ENCODE results near the gene NOL4L.

Gene NOL4L

DNA sequence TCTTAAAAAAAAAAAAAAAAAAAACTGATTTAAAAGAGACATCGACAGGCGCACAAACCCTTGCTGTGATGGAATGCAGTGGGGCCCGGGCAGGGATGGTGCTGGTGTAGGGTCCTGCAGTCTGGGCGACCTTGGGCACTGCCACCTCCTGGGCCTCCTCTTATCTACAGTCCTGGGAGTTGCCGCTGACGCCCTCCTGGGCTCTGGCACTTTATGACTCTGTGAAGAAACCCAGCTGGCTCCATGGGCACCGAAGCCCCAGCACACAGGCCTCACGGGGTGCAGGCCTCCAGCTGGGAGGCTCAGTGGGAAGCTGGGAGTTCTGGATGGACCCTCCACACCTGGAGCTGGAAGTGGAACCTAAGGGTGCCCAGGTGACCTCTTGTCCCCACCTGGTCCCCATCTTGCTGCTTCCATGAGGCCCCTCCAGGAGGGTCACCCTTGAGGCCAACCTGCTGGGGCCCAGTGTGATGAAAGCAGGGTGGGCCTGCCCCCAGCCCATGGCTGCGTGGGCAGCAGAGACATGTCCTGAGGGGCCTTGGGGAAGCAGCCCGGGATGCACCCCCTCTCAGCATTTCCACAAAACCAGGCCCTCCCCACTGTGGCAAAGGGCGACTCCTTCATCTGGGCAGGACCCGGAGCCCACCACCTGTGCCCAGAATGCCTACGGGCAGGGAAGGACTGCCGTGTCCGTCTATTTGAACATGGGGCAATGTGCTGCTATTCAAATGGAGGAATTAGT lies 122.1 kb downstream of the NOL4L start:
- H3K27ac ChIP-seq (ENCODE audit: low read depth, low read length): no peak overlapping the region
- H3K4me1 ChIP-seq (ENCODE audit: control insufficient read depth, insufficient read depth, low read length, unreplicated experiment): peaks cover 21% of the 10 kb centered on the region
- peaks cover 11% of the 10 kb centered on the region for H3K79me2 ChIP-seq (ENCODE audit: control insufficient read depth, insufficient read depth, low read length, unreplicated experiment)
- no peak overlapping the region for H2AFZ ChIP-seq (ENCODE audit: low read length, unreplicated experiment)
- H3K36me3 ChIP-seq (ENCODE audit: insufficient read depth, low read length): no peaks in the 10 kb centered on the region
- H3K27me3 ChIP-seq (ENCODE audit: insufficient read depth, low read length): no peaks in the 10 kb centered on the region
- H3K4me3 ChIP-seq (ENCODE audit: low read depth, low read length): no peak overlapping the region

DNA sequence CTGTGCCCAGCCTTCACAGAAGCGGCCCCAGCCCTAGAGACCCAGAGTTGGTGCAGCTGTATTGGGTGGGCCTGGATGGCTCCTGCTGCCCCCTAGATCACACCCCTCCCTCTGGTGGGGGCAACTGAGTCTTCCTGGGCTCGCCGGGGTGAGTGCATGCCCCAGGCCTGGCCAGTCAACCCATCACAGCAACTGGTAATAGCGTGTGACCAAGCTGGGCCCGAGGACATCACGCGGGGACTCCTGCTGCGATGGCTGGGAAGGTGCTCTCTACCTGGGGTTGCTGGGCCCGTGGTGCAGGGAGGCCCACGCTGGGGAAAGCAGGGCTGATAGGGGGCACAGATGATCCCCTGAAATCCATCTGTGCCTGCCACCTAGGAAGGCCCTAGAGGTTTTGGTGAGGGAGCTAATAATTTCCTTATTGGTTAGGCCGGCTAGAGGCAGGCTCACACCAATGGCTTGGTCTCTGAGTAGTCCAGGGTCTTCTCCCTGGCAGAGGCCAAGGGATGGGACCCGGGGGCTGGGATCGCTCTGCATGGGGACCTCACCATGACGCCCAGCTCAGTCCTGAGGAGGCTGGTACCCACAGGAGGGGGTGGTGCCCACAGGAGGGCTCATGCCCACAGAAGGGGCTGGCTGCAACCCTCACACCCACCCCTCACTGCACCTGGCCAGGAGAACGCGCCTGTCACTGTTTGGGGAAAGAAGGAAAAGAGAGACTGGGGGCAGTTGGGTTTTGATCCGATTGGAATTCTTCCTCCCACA lies 123.1 kb downstream of the NOL4L start:
- H3K27me3 ChIP-seq (ENCODE audit: insufficient read depth, low read length): no peaks in the 10 kb centered on the region
- H3K4me3 ChIP-seq (ENCODE audit: low read depth, low read length): no peak overlapping the region
- H3K27ac ChIP-seq (ENCODE audit: low read depth, low read length): no peak overlapping the region
- H3K79me2 ChIP-seq (ENCODE audit: control insufficient read depth, insufficient read depth, low read length, unreplicated experiment): peaks cover 8% of the 10 kb centered on the region
- peaks cover 27% of the 10 kb centered on the region for H3K4me1 ChIP-seq (ENCODE audit: control insufficient read depth, insufficient read depth, low read length, unreplicated experiment)
- H3K36me3 ChIP-seq (ENCODE audit: insufficient read depth, low read length): no peaks in the 10 kb centered on the region
- H2AFZ ChIP-seq (ENCODE audit: low read length, unreplicated experiment): no peak overlapping the region

DNA sequence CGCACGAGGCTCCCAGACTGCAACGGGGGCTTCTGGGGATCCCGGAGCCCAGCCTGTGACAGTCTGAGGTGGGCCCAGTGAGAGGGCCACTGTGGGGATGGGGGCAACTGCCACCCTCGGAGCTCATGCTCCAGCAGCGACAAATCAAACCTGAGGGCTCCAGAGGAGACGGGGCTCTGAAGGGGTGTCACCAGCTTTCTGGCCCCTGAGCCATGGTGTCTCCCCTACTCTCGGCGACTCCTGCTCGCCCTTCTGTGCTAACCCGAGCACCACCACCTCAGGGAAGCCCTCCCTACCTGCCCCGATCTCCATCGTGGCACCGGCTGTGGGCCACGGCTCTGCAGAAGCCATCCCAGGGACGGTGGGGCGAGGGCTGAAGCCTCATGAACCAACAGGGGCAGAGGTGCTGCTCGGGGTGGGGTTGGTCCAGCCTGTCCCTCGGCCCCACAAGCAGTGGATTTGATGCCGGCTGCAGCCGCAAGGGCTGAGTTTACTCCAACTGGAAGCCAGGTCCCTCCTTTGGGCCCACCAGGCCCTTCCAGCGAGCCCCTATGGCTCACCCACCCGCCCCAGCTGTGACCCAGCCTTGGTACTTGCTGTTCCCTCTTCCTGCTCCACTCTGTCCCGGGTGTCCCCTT lies 124.3 kb downstream of the NOL4L start:
- H3K27ac ChIP-seq (ENCODE audit: low read depth, low read length): no peak overlapping the region
- H3K4me3 ChIP-seq (ENCODE audit: low read depth, low read length): no peak overlapping the region
- no peaks in the 10 kb centered on the region for H3K79me2 ChIP-seq (ENCODE audit: control insufficient read depth, insufficient read depth, low read length, unreplicated experiment)
- H2AFZ ChIP-seq (ENCODE audit: low read length, unreplicated experiment): no peak overlapping the region
- H3K27me3 ChIP-seq (ENCODE audit: insufficient read depth, low read length): no peaks in the 10 kb centered on the region
- H3K36me3 ChIP-seq (ENCODE audit: insufficient read depth, low read length): no peaks in the 10 kb centered on the region
- peaks cover 22% of the 10 kb centered on the region for H3K4me1 ChIP-seq (ENCODE audit: control insufficient read depth, insufficient read depth, low read length, unreplicated experiment)

DNA sequence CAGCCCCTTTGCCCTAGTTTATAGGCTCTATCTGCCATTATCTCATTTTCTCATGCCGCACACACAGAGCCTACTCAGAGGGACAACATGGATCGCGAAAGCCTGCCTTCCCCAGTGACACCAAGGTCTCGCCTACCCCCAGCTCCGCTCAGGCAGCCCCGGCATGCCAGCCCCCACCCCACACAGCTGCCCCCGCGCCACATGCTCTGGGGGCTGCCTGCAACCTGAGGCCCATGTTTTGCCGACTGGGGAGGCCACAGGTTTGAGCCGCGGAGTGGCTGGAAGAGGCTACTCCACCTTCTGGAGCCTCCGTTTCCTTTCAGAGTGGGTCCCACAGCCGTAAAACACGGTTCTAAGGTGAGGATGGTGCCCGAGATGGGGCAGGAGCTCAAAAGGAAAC lies 124.9 kb downstream of the NOL4L start:
- H3K27ac ChIP-seq (ENCODE audit: low read depth, low read length): no peak overlapping the region
- H3K4me1 ChIP-seq (ENCODE audit: control insufficient read depth, insufficient read depth, low read length, unreplicated experiment): peaks cover 16% of the 10 kb centered on the region
- no peaks in the 10 kb centered on the region for H3K36me3 ChIP-seq (ENCODE audit: insufficient read depth, low read length)
- no peaks in the 10 kb centered on the region for H3K27me3 ChIP-seq (ENCODE audit: insufficient read depth, low read length)
- H2AFZ ChIP-seq (ENCODE audit: low read length, unreplicated experiment): no peak overlapping the region
- H3K79me2 ChIP-seq (ENCODE audit: control insufficient read depth, insufficient read depth, low read length, unreplicated experiment): no peaks in the 10 kb centered on the region
- no peak overlapping the region for H3K4me3 ChIP-seq (ENCODE audit: low read depth, low read length)

DNA sequence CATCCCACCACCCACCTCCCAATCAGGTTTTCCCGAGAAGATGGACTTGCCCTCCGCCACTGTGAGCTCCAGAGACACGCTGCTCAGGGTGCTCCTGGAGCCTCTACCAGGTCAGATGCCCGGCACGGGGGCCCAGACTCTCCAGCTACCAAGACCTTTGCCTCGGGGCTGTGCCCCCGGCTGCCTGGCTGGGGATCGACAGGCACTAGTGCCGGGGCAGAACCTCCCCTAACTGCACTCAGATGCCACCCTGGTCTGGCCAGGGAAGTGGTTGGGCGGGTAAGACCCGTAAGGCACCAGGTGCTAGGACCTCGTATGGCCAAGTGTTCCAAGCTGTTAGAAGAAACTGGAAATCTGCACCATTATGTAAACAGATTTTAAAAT lies 126.3 kb downstream of the NOL4L start:
- Histone ChIP-seq H3K27me3 (ENCODE audit: insufficient read depth, low read length) (no peaks in the 10 kb centered on the region), H3K27ac (ENCODE audit: low read depth, low read length) (no peak overlapping the region), H3K79me2 (ENCODE audit: control insufficient read depth, insufficient read depth, low read length, unreplicated experiment) (no peaks in the 10 kb centered on the region), H3K36me3 (ENCODE audit: insufficient read depth, low read length) (no peaks in the 10 kb centered on the region), H3K4me3 (ENCODE audit: low read depth, low read length) (no peak overlapping the region), H3K4me1 (ENCODE audit: control insufficient read depth, insufficient read depth, low read length, unreplicated experiment) (peaks cover 11% of the 10 kb centered on the region), H2AFZ (ENCODE audit: low read length, unreplicated experiment) (no peak overlapping the region)

DNA sequence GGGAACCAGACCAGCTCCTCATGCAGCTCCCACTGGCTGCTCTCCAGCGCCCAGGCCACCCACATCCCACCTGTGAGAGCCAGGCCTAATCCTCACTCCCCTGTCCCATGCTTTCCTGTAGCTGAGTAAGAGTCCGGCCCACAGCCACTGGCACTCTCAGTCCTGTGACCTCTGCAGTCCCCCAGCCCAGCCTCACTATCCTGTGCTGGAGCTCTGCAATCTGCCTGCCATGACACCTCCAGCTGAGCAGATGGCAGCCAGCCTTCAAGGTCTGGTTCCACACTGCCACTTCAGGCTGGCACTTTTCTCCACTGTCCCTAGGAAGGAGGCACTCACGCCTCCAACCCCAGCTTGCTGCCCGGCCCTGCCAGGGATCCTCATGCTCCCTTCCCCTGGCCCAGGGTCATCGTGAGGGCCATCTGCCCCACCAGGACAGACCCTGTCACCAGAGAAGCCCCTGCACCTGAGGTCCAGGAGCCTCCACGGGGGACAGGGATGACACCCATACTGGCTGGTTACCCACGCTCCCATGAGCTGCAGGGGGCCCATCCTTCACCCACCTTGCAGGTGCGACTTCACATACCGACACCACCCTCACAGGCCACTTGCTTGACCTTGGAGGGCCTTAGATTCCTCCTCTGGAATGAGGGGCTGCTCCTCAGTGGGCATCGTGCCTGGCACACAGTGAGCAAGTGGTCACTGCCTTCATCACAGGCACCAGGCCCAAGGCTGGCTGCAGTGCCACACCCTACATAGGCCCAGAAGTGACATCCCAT lies 126.9 kb downstream of the NOL4L start:
- H3K4me3 ChIP-seq (ENCODE audit: low read depth, low read length): peak overlapping the region; percentile 76; the same call in 1 of the 2 replicates
- H3K36me3 ChIP-seq (ENCODE audit: insufficient read depth, low read length): no peaks in the 10 kb centered on the region
- peaks cover 11% of the 10 kb centered on the region for H3K4me1 ChIP-seq (ENCODE audit: control insufficient read depth, insufficient read depth, low read length, unreplicated experiment)
- H3K27me3 ChIP-seq (ENCODE audit: insufficient read depth, low read length): no peaks in the 10 kb centered on the region
- H2AFZ ChIP-seq (ENCODE audit: low read length, unreplicated experiment): no peak overlapping the region
- no peak overlapping the region for H3K27ac ChIP-seq (ENCODE audit: low read depth, low read length)
- H3K79me2 ChIP-seq (ENCODE audit: control insufficient read depth, insufficient read depth, low read length, unreplicated experiment): no peaks in the 10 kb centered on the region

DNA sequence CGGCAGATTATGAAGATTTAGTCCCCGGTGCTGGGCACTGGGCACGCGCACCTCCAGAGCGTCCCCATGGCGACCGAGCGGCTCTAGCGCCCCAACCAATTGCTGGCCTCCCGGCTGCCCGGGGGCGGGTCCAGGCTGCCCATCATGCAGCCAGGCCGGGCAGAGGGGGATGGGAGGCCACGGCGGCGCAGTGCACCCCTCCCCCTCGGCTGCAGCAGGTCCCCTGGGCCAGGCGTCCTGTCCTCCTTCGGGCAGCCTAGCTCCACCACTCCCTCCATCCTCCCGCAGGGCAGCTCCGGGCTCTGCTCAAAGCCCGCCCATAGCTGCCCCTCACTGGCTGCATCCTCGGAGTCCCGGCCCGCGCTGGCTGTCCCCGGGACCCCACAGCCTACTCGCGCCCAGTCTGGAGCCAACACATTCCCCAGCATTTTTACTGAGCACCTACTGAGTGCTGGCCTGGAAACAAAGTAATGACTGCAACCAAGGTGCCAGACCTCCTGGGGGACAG lies 127.6 kb downstream of the NOL4L start:
- no peaks in the 10 kb centered on the region for H3K79me2 ChIP-seq (ENCODE audit: control insufficient read depth, insufficient read depth, low read length, unreplicated experiment)
- no peaks in the 10 kb centered on the region for H3K36me3 ChIP-seq (ENCODE audit: insufficient read depth, low read length)
- no peaks in the 10 kb centered on the region for H3K27me3 ChIP-seq (ENCODE audit: insufficient read depth, low read length)
- H3K27ac ChIP-seq (ENCODE audit: low read depth, low read length): no peak overlapping the region
- H3K4me1 ChIP-seq (ENCODE audit: control insufficient read depth, insufficient read depth, low read length, unreplicated experiment): peaks cover 11% of the 10 kb centered on the region
- no peak overlapping the region for H2AFZ ChIP-seq (ENCODE audit: low read length, unreplicated experiment)
- H3K4me3 ChIP-seq (ENCODE audit: low read depth, low read length): peak overlapping the region; percentile 76

DNA sequence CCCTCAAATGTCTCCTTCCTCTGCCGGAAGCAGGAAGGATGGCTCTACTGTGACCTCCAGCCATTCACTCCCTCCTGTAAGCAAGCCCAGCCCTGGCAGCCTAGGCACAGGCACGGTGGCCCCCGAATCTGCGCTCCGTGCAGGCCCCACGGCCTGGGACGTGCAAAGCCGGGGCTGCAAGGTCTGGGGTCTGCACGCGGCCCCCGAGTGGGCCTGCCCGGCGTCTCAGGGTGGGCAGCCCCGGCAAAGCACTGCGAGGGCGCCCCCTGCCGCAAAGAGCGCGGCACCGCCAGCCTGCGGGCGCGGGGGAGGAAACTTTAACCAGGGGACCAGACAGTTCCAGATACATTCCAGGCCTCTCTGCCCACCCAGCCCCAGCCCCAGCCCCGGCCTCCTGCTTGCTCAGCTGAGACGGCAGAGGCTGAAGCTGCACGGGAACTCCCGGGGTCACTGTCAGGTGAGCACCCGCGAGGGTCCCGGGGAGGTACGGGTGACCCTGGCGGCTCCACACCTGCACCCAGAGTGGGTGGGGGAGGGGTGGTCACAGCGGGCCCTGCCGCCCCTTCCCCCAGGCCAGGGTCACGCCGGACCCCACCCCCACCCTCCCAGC lies 128.2 kb downstream of the NOL4L start:
- H3K4me3 ChIP-seq (ENCODE audit: low read depth, low read length): peak overlapping the region; percentile 76
- H3K27ac ChIP-seq (ENCODE audit: low read depth, low read length): no peak overlapping the region
- H3K36me3 ChIP-seq (ENCODE audit: insufficient read depth, low read length): no peaks in the 10 kb centered on the region
- no peak overlapping the region for H2AFZ ChIP-seq (ENCODE audit: low read length, unreplicated experiment)
- H3K27me3 ChIP-seq (ENCODE audit: insufficient read depth, low read length): no peaks in the 10 kb centered on the region
- H3K79me2 ChIP-seq (ENCODE audit: control insufficient read depth, insufficient read depth, low read length, unreplicated experiment): no peaks in the 10 kb centered on the region
- peaks cover 11% of the 10 kb centered on the region for H3K4me1 ChIP-seq (ENCODE audit: control insufficient read depth, insufficient read depth, low read length, unreplicated experiment)

DNA sequence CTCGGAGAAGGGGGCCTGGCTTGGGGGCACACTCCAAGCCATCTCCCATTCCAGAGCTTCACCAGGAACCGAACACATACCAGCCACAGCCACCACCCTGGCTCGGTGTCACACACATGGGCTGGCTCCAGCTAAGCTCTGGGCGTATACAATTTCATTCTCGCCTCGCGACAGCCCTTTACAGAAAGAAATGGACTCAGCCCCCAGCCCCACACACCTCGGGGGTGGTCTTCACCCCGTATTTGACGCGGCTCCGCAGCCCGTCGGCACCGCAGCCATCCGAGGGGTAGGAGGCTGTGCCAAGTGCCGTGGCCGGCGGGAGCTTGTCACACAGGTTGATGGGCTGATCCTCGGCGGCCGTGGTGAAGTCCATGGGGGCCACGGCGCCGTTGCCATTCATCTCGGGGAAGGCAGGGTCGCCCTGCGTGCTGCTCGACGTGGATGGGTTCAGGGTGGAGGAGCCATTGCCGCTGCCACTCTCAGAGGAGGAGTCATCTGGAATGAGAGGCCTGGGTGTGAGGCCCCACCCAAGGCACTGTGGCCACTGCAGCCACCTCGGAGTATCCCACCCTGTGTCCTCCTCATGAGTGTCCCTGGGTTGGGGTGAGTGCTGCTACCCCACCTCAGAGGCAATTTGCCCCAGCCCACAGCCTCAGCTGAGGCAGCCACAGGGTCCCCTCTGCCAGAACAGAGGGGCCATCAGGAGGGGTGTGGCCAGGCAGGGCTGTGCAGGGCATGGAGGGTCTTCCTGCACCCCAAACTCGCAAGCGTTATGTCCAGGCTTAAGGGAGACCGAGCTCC lies 129.0 kb downstream of the NOL4L start:
- Histone ChIP-seq H3K36me3 (ENCODE audit: insufficient read depth, low read length) (no peaks in the 10 kb centered on the region), H3K27me3 (ENCODE audit: insufficient read depth, low read length) (no peaks in the 10 kb centered on the region), H2AFZ (ENCODE audit: low read length, unreplicated experiment) (no peak overlapping the region), H3K27ac (ENCODE audit: low read depth, low read length) (no peak overlapping the region), H3K4me3 (ENCODE audit: low read depth, low read length) (no peak overlapping the region; the same call in 1 of the 2 replicates), H3K4me1 (ENCODE audit: control insufficient read depth, insufficient read depth, low read length, unreplicated experiment) (peaks cover 11% of the 10 kb centered on the region), H3K79me2 (ENCODE audit: control insufficient read depth, insufficient read depth, low read length, unreplicated experiment) (no peaks in the 10 kb centered on the region)

All from ACC112 (cell line).